WI38 (cell line): ENCODE data around the gene MS4A4A.

ENCODE experiments used
- H3K4me3 ChIP-seq: 2 replicates; pipeline ENCODE4 v1.5.1; 2011; ENCODE audit warnings: low read depth, mild to moderate bottlenecking, control low read depth, low read length
- TF ChIP-seq, protein P1 (sequence below): IDR thresholded peaks from 2 replicates; pipeline ENCODE4 v1.5.1; 2012; ENCODE audit warnings: low read depth, mild to moderate bottlenecking, control low read depth, low read length

MS4A4A gene

DNA sequence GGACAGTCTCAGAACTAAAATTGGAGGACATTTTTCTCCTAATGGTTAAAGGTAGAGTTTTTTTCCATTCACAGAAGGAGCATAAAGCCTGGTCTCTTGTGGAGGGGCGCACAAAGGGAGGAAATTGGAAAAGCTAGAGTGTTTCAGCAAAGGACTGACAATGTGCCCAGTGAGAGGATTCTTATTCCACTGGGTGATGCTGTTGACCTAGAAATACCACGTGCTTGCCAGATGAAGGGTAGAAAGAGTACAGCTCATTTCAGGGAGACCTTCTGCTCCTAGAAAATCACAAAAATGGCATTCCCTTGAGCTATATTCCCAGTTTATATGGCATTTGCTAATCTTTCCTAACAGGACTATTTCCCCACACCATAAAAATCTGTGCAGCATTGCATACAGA lies 67.7 kb downstream of the MS4A4A start:
- H3K4me3 ChIP-seq = no peak overlapping the region
- TF ChIP-seq, protein P1, sequence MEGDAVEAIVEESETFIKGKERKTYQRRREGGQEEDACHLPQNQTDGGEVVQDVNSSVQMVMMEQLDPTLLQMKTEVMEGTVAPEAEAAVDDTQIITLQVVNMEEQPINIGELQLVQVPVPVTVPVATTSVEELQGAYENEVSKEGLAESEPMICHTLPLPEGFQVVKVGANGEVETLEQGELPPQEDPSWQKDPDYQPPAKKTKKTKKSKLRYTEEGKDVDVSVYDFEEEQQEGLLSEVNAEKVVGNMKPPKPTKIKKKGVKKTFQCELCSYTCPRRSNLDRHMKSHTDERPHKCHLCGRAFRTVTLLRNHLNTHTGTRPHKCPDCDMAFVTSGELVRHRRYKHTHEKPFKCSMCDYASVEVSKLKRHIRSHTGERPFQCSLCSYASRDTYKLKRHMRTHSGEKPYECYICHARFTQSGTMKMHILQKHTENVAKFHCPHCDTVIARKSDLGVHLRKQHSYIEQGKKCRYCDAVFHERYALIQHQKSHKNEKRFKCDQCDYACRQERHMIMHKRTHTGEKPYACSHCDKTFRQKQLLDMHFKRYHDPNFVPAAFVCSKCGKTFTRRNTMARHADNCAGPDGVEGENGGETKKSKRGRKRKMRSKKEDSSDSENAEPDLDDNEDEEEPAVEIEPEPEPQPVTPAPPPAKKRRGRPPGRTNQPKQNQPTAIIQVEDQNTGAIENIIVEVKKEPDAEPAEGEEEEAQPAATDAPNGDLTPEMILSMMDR = no peak

DNA sequence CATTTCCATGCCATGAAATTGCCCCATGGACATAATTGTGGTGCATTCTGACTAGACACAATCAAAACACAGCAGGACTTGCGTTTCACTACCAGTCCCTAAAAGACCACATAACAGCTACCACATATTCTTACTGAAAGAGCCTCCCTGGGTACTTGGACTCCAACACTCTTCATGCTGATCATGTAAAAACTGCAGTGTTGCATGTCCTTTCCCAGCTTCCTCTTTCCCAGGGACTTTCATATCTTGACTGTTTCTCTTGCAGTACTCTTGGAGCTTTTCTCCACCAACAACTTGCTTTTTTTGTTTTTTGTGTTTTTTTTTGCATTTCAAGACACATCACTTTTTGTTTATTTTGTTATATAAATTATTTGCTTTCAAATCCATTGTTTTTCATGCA lies 69.5 kb downstream of the MS4A4A start:
- no peak overlapping the region for H3K4me3 ChIP-seq
- TF ChIP-seq, protein P1 = no peak

DNA sequence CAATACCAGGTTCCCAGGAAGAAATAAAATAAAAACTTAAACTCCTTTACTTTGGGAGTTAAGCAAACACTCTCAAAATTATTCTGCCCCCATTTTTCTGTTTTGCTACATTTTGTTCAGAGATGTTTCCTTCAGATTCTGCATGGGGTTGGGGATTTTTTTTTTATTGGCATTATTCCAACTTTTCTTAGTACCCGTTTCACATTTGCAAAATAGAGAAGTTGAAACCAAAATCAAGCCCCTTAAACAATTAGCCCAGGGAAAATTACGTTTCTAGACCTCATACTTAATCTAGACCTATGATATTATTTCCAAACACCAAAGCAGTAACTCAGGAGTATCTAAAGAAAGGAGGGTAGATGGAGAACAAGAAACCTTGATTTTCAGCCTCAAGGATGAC lies 77.3 kb downstream of the MS4A4A start:
- no peak overlapping the region for H3K4me3 ChIP-seq
- TF ChIP-seq, protein P1 = no peak
